ENCODE results near the gene PIP4P1.
A peak's percentile ranks its signal among the peaks of the same experiment; 100 is the strongest.

Gene PIP4P1

GRCh38 chr14:20434701-20435581 lies 26.3 kb downstream of the PIP4P1 start:
- DNase-seq, result no peak

GRCh38 chr14:20429801-20430669 lies 31.2 kb downstream of the PIP4P1 start:
- no peak for DNase-seq

GRCh38 chr14:20428802-20429201 lies 32.4 kb downstream of the PIP4P1 start:
- no peak for DNase-seq

GRCh38 chr14:20428010-20428365 lies 33.2 kb downstream of the PIP4P1 start:
- no peak for DNase-seq

- peak; percentile 98 for DNase-seq
Observed at GRCh38 chr14:20427231-20428009, 33.8 kb downstream of the PIP4P1 start.

GRCh38 chr14:20424851-20425250 lies 36.4 kb downstream of the PIP4P1 start:
- DNase-seq, result no peak

- no peak for DNase-seq
Observed at GRCh38 chr14:20422886-20423285, 38.3 kb downstream of the PIP4P1 start.

GRCh38 chr14:20421267-20421666 lies 40.0 kb downstream of the PIP4P1 start:
- DNase-seq, result no peak

- peak; percentile 28 for DNase-seq
Observed at GRCh38 chr14:20419419-20419818, 41.8 kb downstream of the PIP4P1 start.

- no peak for DNase-seq
Observed at GRCh38 chr14:20418501-20418909, 42.7 kb downstream of the PIP4P1 start.

GRCh38 chr14:20417250-20418186 lies 43.7 kb downstream of the PIP4P1 start:
- DNase-seq, result no peak

GRCh38 chr14:20416223-20416622 lies 45.0 kb downstream of the PIP4P1 start:
- DNase-seq, result no peak

- DNase-seq, result peak; percentile 88
Observed at GRCh38 chr14:20415782-20416206, 45.4 kb downstream of the PIP4P1 start.

- DNase-seq, result peak; percentile 49
Observed at GRCh38 chr14:20413744-20414082, 47.5 kb downstream of the PIP4P1 start.

GRCh38 chr14:20412876-20413743 lies 48.1 kb downstream of the PIP4P1 start, which contains the start of gene TEP1:
Gene TEP1, minus strand, starts transcription at chr14:20413501. Its CDS starts 5,062 bp downstream, at chr14:20408439.
- peak; percentile 63 for DNase-seq

- DNase-seq, result no peak
Observed at GRCh38 chr14:20412411-20412810, 48.8 kb downstream of the PIP4P1 start.

- DNase-seq, result no peak
Observed at GRCh38 chr14:20409226-20409625, 52.0 kb downstream of the PIP4P1 start.
